ENCODE results near the gene KCNA10.

KCNA10 gene

GRCh38 chr1:110472546-110472945 is 46.4 kb downstream of the KCNA10 start:
- H3K27ac ChIP-seq: no peak overlapping the region
- H3K27me3 ChIP-seq: peaks cover 8% of the 10 kb centered on the region
- no peaks in the 10 kb centered on the region for H3K9me3 ChIP-seq
- H3K4me3 ChIP-seq (ENCODE audit: low read depth in 1 of 2, low read length in 1 of 2): no peak overlapping the region
- no peaks in the 10 kb centered on the region for H3K36me3 ChIP-seq
- H3K4me1 ChIP-seq (ENCODE audit: control insufficient read depth in 1 of 2, insufficient read depth in 1 of 2, low read depth in 1 of 2, low read length in 1 of 2): no peaks in the 10 kb centered on the region
- TF ChIP-seq, protein P1, sequence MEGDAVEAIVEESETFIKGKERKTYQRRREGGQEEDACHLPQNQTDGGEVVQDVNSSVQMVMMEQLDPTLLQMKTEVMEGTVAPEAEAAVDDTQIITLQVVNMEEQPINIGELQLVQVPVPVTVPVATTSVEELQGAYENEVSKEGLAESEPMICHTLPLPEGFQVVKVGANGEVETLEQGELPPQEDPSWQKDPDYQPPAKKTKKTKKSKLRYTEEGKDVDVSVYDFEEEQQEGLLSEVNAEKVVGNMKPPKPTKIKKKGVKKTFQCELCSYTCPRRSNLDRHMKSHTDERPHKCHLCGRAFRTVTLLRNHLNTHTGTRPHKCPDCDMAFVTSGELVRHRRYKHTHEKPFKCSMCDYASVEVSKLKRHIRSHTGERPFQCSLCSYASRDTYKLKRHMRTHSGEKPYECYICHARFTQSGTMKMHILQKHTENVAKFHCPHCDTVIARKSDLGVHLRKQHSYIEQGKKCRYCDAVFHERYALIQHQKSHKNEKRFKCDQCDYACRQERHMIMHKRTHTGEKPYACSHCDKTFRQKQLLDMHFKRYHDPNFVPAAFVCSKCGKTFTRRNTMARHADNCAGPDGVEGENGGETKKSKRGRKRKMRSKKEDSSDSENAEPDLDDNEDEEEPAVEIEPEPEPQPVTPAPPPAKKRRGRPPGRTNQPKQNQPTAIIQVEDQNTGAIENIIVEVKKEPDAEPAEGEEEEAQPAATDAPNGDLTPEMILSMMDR (IDR thresholded peaks at IDR 0.05): no peak

- Histone ChIP-seq H3K27me3 (peaks cover under 1% of the 10 kb centered on the region), H3K4me1 (ENCODE audit: control insufficient read depth in 1 of 2, insufficient read depth in 1 of 2, low read depth in 1 of 2, low read length in 1 of 2) (no peaks in the 10 kb centered on the region), H3K27ac (no peak overlapping the region), H3K4me3 (ENCODE audit: low read depth in 1 of 2, low read length in 1 of 2) (no peak overlapping the region), H3K36me3 (no peaks in the 10 kb centered on the region), H3K9me3 (no peaks in the 10 kb centered on the region)
- TF ChIP-seq, protein P1 (IDR thresholded peaks at IDR 0.05): no peak
These were observed 47.8 kb downstream of the KCNA10 start for GRCh38 chr1:110471131-110471530.
